SU-DHL-6 (cell line): ENCODE data around the gene RAB3GAP1.

ENCODE experiments used
- EZH2phosphoT487 ChIP-seq: fragments of 200-600 bp; sonication (generic), shearing (Covaris generic); conservative IDR thresholded peaks from 2 replicates; pipeline ENCODE4 v1.6.1; 2018; ENCODE audit warnings: mild to moderate bottlenecking, antibody characterized with exemption, low read length, moderate library complexity, mixed read lengths
- TF ChIP-seq, protein P1 (sequence below): fragments of 200-600 bp; sonication (generic); IDR thresholded peaks from one replicate; pipeline ENCODE4 v1.5.1; 2017; ENCODE audit warnings: antibody characterized with exemption, mild to moderate bottlenecking, low read length, moderate library complexity; ENCODE audit not compliant: insufficient read depth, poor library complexity, severe bottlenecking

DNA sequence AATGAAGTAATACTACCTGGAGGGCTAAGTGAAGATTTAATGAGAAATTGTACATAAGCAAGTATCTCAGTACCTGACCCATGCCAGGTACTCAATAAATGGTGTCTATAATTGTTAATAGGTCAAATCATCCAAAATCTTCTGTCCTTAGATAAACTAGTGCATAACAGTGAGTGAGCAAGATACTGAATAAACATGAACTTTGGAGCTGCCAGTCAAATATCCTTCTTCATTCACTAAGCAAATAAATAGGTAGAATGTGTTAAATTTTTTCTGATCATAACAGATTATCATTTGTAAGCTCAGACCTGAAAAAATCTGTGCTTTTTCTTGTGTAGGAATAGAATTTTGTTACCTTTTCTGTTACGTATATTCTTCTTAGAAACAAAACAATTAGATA is 39.6 kb downstream of the RAB3GAP1 start:
- TF ChIP-seq, protein P1, sequence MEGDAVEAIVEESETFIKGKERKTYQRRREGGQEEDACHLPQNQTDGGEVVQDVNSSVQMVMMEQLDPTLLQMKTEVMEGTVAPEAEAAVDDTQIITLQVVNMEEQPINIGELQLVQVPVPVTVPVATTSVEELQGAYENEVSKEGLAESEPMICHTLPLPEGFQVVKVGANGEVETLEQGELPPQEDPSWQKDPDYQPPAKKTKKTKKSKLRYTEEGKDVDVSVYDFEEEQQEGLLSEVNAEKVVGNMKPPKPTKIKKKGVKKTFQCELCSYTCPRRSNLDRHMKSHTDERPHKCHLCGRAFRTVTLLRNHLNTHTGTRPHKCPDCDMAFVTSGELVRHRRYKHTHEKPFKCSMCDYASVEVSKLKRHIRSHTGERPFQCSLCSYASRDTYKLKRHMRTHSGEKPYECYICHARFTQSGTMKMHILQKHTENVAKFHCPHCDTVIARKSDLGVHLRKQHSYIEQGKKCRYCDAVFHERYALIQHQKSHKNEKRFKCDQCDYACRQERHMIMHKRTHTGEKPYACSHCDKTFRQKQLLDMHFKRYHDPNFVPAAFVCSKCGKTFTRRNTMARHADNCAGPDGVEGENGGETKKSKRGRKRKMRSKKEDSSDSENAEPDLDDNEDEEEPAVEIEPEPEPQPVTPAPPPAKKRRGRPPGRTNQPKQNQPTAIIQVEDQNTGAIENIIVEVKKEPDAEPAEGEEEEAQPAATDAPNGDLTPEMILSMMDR: no peak
- TF ChIP-seq EZH2phosphoT487: no peak
